Breast epithelium (tissue), 3 donors: ENCODE measurements around the gene MBD4.

Source experiments
- CTCF ChIP-seq, 3 donors: fragments of 450-650 bp; IDR thresholded peaks; one replicate each; pipeline ENCODE4 v1.5.1; 2016 to 2017; ENCODE audit warnings: antibody characterized with exemption in 3 of 3, mild to moderate bottlenecking in 3 of 3, moderate library complexity in 3 of 3
- POLR2A ChIP-seq: fragments of 450-650 bp; IDR thresholded peaks from one replicate; pipeline ENCODE4 v1.6.1; 2016; ENCODE audit warnings: antibody characterized with exemption, mild to moderate bottlenecking, moderate library complexity
- POLR2AphosphoS5 ChIP-seq, 3 donors: sonication (generic); formaldehyde crosslinking; IDR thresholded peaks; one replicate each; pipeline ENCODE4 v1.6.1; 2017; ENCODE audit warnings: antibody characterized with exemption in 3 of 3

GRCh38 chr3:129445471-129445870 is 5.7 kb upstream of the MBD4 start:
- TF ChIP-seq CTCF (IDR thresholded peaks at IDR 0.05) (no peak), POLR2AphosphoS5 (IDR thresholded peaks at IDR 0.05) (no peak), POLR2A (no peak)
